ENCODE data around the gene FRMD8.

DNA sequence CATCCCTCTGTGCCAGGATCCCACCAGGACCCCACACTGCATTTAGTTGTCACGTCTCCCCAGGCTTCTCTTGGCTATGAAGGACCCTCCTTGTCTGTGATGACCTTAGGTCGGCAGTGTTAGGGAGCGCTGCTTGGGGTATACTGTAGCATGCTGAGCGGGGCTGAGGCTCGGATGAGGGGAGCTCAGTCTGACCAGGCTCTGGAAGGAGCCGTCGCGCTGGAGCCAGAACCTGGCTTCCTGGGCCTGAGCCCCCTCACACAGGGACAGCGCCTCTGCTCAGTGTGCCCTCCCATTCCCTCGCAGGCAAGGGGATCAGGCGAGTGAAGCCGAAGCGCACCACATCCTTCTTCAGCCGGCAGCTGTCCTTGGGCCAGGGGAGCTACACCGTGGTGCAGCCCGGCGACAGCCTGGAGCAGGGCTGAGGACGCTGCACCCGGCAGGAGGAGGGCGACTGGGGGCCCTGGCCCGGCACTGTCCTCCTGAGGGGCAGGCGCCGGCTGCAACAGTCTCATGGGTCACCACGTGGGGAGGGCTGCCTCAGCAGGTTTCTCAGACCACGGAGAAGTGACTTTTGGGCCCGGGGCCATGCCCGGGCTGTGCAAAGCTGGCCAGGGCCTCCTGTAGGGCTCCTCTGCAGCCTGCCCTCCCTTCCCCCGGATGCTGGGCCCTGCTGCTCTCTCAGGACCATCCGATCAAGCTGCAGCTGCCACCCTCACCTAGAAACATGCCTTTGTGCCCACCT is 24.7 kb downstream of the FRMD8 start:
- no peak for TF ChIP-seq EZH2 (IDR thresholded peaks at IDR 0.05; ENCODE audit: insufficient read depth, poor library complexity, severe bottlenecking)
- no peak for TF ChIP-seq EZH2phosphoT487 (IDR thresholded peaks at IDR 0.05; ENCODE audit: insufficient read depth, low read depth)
